SK-N-SH treated with all-trans-retinoic acid at 6 μM for 48 hours (cell line): Measurements from ENCODE around the gene VASN.

Source experiments
- ATAC-seq: fragments of 200-7000 bp; cut with Tn5 transposase; 3 replicates; pipeline ENCODE4 v1.9.1; 2020; ENCODE audit warnings: mild to moderate bottlenecking, moderate library complexity
- ARNTL ChIP-seq: fragments of 450-650 bp; formaldehyde crosslinking; IDR thresholded peaks from 2 replicates; pipeline ENCODE4 v1.5.0; 2020; ENCODE audit warnings: low read depth, mild to moderate bottlenecking, moderate library complexity, borderline replicate concordance
- BACH2 ChIP-seq: fragments of 250-450 bp; sonication (Bioruptor Pico); IDR thresholded peaks from 2 replicates; pipeline ENCODE4 v1.9.0; 2021; ENCODE audit warnings: mild to moderate bottlenecking, borderline replicate concordance
- CSDC2 ChIP-seq: fragments of 250-450 bp; sonication (Bioruptor Pico); IDR thresholded peaks from 2 replicates; pipeline ENCODE4 v1.5.0; 2020; ENCODE audit warnings: mild to moderate bottlenecking, moderate library complexity
- ESRRG ChIP-seq: fragments of 250-450 bp; sonication (Bioruptor Pico); IDR thresholded peaks from 2 replicates; pipeline ENCODE4 v1.6.1; 2021; ENCODE audit warnings: mild to moderate bottlenecking
- GLIS3 ChIP-seq: fragments of 250-450 bp; sonication (Bioruptor Pico); IDR thresholded peaks from 2 replicates; pipeline ENCODE4 v1.5.0; 2020; ENCODE audit warnings: mild to moderate bottlenecking, moderate library complexity
- ISL1 ChIP-seq: fragments of 250-450 bp; sonication (Bioruptor Pico); IDR thresholded peaks from 2 replicates; pipeline ENCODE4 v2.1.2; 2022; ENCODE audit warnings: mild to moderate bottlenecking, moderate library complexity
- OSR1 ChIP-seq: fragments of 250-450 bp; sonication (Bioruptor Pico); IDR thresholded peaks from 2 replicates; pipeline ENCODE4 v1.8.0; 2022; ENCODE audit warnings: moderate library complexity, mild to moderate bottlenecking, inconsistent platforms
- PPARA ChIP-seq: fragments of 250-450 bp; sonication (Bioruptor Pico); IDR thresholded peaks from 2 replicates; pipeline ENCODE4 v1.5.0; 2020; ENCODE audit warnings: mild to moderate bottlenecking, borderline replicate concordance
- RARB ChIP-seq: fragments of 250-450 bp; sonication (Bioruptor Pico); IDR thresholded peaks from 2 replicates; pipeline ENCODE4 v1.8.0; 2021; ENCODE audit warnings: mild to moderate bottlenecking, moderate library complexity
- SNAI2 ChIP-seq: fragments of 250-450 bp; sonication (Bioruptor Pico); IDR thresholded peaks from 2 replicates; pipeline ENCODE4 v1.5.0; 2020; ENCODE audit warnings: mild to moderate bottlenecking, moderate library complexity
- TCF4 ChIP-seq: fragments of 250-450 bp; sonication (Bioruptor Pico); IDR thresholded peaks from 2 replicates; pipeline ENCODE4 v1.8.0; 2021; ENCODE audit warnings: mild to moderate bottlenecking, moderate library complexity, borderline replicate concordance
- TOX ChIP-seq: fragments of 250-450 bp; sonication (Bioruptor Pico); IDR thresholded peaks from 2 replicates; pipeline ENCODE4 v1.8.0; 2021; ENCODE audit warnings: mild to moderate bottlenecking, moderate library complexity, borderline replicate concordance
- ZC3H10 ChIP-seq: fragments of 250-450 bp; sonication (Bioruptor Pico); IDR thresholded peaks from 2 replicates; pipeline ENCODE4 v1.5.1; 2021; ENCODE audit warnings: mild to moderate bottlenecking, moderate library complexity
- ZFP30 ChIP-seq: fragments of 450-650 bp; formaldehyde crosslinking; IDR thresholded peaks from 2 replicates; pipeline ENCODE4 v1.5.0; 2022; ENCODE audit warnings: mild to moderate bottlenecking, moderate library complexity
- ZNF70 ChIP-seq: fragments of 450-650 bp; formaldehyde crosslinking; IDR thresholded peaks from 2 replicates; pipeline ENCODE4 v1.5.0; 2020; ENCODE audit warnings: mild to moderate bottlenecking, moderate library complexity
- ZNF8 ChIP-seq: fragments of 450-650 bp; formaldehyde crosslinking; IDR thresholded peaks from 2 replicates; pipeline ENCODE4 v1.5.0; 2020; ENCODE audit warnings: mild to moderate bottlenecking, moderate library complexity
- TF ChIP-seq, protein P1 (sequence below): fragments of 250-450 bp; sonication (Bioruptor Pico); IDR thresholded peaks from 2 replicates; pipeline ENCODE4 v1.8.0; 2020; ENCODE audit warnings: mild to moderate bottlenecking, moderate library complexity, borderline replicate concordance
- TF ChIP-seq, protein P2 (sequence below): fragments of 250-450 bp; sonication (Bioruptor Pico); IDR thresholded peaks from 2 replicates; pipeline ENCODE4 v1.5.1; 2021; ENCODE audit warnings: mild to moderate bottlenecking, moderate library complexity
- TF ChIP-seq, protein P3 (sequence below): fragments of 250-450 bp; sonication (Bioruptor Pico); IDR thresholded peaks from 2 replicates; pipeline ENCODE4 v1.5.0; 2020; ENCODE audit warnings: mild to moderate bottlenecking, moderate library complexity
- TF ChIP-seq, protein P4 (sequence below): fragments of 250-450 bp; sonication (Bioruptor Pico); IDR thresholded peaks from 2 replicates; pipeline ENCODE4 v1.8.0; 2021; ENCODE audit warnings: low read depth, mild to moderate bottlenecking, moderate library complexity, borderline replicate concordance

The VASN gene

DNA sequence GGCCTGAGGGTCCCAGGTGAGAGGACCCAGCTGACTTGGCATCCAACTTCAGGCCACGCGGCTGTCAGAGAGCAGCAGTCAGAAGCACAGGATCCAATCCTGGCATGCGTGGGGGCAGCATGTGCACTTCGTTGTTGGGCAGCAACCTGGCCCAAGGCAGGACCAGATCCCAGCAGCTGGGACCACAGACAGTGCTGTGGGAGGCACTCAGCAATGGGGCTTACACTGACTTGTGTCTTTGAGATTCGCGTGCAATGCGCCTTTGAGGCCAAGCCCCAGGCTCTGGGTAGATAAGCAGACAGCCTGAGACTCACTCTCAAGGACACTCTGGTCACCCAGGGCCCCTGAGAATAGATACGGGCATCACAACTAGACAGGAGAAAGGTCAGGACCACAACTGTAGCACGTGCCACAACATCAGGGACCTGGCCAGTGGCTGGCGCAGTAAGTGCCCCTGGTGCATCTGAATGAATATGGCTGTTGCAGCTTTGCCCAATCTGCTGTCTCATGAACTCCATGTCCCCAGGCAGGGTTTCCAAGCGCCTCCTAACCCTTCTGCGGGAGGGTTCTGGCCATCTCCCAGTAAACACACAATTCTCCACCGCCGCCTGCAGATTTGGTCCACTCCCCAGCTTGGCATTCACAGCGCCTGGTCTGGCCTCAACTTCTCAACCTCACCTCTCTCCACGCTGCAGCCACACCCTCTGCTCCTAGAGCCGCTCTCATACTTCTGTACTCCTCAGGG lies 23.7 kb upstream of the VASN start:
- ATAC-seq: no peak
- TF ChIP-seq, protein P1, sequence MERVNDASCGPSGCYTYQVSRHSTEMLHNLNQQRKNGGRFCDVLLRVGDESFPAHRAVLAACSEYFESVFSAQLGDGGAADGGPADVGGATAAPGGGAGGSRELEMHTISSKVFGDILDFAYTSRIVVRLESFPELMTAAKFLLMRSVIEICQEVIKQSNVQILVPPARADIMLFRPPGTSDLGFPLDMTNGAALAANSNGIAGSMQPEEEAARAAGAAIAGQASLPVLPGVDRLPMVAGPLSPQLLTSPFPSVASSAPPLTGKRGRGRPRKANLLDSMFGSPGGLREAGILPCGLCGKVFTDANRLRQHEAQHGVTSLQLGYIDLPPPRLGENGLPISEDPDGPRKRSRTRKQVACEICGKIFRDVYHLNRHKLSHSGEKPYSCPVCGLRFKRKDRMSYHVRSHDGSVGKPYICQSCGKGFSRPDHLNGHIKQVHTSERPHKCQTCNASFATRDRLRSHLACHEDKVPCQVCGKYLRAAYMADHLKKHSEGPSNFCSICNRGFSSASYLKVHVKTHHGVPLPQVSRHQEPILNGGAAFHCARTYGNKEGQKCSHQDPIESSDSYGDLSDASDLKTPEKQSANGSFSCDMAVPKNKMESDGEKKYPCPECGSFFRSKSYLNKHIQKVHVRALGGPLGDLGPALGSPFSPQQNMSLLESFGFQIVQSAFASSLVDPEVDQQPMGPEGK (CRISPR knock-in tag): no peak
- TF ChIP-seq RARB (CRISPR knock-in tag): no peak

DNA sequence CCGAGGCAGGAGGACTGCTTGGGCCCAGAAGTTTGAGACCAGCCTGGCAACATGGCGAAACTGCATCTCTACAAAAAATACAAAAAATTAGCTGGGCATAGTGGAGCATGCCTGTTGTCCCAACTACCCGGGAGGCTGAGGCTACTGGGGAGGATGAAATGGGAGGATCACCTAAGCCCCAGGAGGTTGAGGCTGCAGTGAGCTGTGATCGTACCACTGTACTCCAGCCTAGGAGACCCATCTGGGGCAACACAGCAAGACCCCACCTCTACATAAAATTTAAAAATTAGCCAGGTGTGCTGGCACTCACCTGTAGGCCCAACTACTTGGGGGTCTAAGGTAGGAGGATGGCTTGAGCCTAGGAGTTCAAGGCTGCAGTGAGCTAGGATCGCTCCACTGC lies 22.3 kb upstream of the VASN start:
- no peak for TF ChIP-seq ESRRG (CRISPR knock-in tag)
- TF ChIP-seq ZC3H10 (CRISPR knock-in tag): no peak
- no peak for TF ChIP-seq BACH2 (CRISPR knock-in tag)
- TF ChIP-seq, protein P2, sequence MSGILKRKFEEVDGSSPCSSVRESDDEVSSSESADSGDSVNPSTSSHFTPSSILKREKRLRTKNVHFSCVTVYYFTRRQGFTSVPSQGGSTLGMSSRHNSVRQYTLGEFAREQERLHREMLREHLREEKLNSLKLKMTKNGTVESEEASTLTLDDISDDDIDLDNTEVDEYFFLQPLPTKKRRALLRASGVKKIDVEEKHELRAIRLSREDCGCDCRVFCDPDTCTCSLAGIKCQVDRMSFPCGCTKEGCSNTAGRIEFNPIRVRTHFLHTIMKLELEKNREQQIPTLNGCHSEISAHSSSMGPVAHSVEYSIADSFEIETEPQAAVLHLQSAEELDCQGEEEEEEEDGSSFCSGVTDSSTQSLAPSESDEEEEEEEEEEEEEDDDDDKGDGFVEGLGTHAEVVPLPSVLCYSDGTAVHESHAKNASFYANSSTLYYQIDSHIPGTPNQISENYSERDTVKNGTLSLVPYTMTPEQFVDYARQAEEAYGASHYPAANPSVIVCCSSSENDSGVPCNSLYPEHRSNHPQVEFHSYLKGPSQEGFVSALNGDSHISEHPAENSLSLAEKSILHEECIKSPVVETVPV (CRISPR knock-in tag): no peak
- TF ChIP-seq GLIS3 (CRISPR knock-in tag): no peak
- TF ChIP-seq, protein P1 (CRISPR knock-in tag): no peak
- no peak for TF ChIP-seq TCF4
- TF ChIP-seq, protein P3, sequence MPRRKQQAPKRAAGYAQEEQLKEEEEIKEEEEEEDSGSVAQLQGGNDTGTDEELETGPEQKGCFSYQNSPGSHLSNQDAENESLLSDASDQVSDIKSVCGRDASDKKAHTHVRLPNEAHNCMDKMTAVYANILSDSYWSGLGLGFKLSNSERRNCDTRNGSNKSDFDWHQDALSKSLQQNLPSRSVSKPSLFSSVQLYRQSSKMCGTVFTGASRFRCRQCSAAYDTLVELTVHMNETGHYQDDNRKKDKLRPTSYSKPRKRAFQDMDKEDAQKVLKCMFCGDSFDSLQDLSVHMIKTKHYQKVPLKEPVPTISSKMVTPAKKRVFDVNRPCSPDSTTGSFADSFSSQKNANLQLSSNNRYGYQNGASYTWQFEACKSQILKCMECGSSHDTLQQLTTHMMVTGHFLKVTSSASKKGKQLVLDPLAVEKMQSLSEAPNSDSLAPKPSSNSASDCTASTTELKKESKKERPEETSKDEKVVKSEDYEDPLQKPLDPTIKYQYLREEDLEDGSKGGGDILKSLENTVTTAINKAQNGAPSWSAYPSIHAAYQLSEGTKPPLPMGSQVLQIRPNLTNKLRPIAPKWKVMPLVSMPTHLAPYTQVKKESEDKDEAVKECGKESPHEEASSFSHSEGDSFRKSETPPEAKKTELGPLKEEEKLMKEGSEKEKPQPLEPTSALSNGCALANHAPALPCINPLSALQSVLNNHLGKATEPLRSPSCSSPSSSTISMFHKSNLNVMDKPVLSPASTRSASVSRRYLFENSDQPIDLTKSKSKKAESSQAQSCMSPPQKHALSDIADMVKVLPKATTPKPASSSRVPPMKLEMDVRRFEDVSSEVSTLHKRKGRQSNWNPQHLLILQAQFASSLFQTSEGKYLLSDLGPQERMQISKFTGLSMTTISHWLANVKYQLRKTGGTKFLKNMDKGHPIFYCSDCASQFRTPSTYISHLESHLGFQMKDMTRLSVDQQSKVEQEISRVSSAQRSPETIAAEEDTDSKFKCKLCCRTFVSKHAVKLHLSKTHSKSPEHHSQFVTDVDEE: no peak
- TF ChIP-seq PPARA (CRISPR knock-in tag): no peak
- TF ChIP-seq, protein P4, sequence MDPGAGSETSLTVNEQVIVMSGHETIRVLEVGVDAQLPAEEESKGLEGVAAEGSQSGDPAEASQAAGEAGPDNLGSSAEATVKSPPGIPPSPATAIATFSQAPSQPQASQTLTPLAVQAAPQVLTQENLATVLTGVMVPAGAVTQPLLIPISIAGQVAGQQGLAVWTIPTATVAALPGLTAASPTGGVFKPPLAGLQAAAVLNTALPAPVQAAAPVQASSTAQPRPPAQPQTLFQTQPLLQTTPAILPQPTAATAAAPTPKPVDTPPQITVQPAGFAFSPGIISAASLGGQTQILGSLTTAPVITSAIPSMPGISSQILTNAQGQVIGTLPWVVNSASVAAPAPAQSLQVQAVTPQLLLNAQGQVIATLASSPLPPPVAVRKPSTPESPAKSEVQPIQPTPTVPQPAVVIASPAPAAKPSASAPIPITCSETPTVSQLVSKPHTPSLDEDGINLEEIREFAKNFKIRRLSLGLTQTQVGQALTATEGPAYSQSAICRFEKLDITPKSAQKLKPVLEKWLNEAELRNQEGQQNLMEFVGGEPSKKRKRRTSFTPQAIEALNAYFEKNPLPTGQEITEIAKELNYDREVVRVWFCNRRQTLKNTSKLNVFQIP (CRISPR knock-in tag): no peak
- TF ChIP-seq OSR1: no peak
- TF ChIP-seq ZNF70: no peak
- no peak for TF ChIP-seq CSDC2 (CRISPR knock-in tag)
- no peak for ATAC-seq

DNA sequence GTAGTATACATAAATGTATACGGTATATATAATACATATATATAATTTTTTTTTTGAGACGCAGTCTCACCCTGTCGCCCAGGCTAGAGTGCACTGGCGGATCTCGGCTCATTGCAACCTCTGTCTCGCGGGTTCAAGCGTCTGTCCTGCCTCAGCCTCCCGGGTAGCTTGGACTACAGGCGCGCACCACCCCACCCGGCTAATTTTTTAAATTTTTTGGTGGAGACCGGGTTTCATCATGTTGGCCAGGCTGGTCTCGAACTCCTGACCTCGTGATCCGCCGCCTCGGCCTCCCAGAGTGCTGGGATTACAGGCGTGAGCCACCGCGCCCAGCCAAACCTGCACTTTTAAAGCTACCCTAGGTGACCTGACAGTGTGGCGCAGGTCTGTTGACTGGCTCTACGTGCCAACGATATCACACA lies 21.3 kb upstream of the VASN start:
- ATAC-seq: no peak
- TF ChIP-seq, protein P2 (CRISPR knock-in tag): no peak
- TF ChIP-seq PPARA (CRISPR knock-in tag) (no peak), ARNTL (no peak), ZNF8 (no peak), ISL1 (CRISPR knock-in tag) (no peak), CSDC2 (CRISPR knock-in tag) (no peak), ZFP30 (CRISPR knock-in tag) (no peak), SNAI2 (CRISPR knock-in tag) (no peak), GLIS3 (CRISPR knock-in tag) (no peak), TOX (CRISPR knock-in tag) (no peak), ZC3H10 (CRISPR knock-in tag) (no peak), TCF4 (no peak)
- TF ChIP-seq, protein P4 (CRISPR knock-in tag): no peak
- TF ChIP-seq, protein P1 (CRISPR knock-in tag): no peak
